Stimulated activated CD4-positive, alpha-beta T cell treated with anti-CD3 and anti-CD28 coated beads, Interleukin-2, amount 100 ng/mL, for 4 hours (primary cell): ENCODE measurements around the gene LAMTOR1.

ENCODE experiments used
- DNase-seq: peaks from one replicate; pipeline ENCODE4 v3.0.0-alpha.2; 2020; ENCODE audit warnings: low read depth

The LAMTOR1 gene

DNA sequence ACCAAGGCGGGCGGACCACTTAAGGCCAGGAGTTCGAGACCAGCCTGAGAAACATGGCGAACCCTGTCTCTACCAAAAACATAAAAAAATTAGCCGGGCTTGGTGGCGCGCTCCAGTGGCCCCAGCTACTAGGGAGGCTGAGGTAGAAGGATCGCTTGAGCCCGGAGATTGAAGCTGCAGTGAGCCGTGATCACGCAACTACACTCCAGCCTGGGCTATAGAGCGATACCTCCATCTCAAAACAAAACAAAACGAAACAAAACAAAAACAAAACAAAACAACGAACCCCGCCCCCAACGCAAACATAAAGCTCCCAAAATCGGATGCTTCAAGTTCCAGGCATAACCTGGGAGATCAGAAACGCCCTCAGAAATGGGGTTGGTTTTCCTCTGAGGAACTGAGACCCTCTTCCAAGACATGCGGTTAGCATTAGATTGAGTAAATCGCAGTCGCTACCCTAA lies 21.9 kb downstream of the LAMTOR1 start:
- no peak for DNase-seq

DNA sequence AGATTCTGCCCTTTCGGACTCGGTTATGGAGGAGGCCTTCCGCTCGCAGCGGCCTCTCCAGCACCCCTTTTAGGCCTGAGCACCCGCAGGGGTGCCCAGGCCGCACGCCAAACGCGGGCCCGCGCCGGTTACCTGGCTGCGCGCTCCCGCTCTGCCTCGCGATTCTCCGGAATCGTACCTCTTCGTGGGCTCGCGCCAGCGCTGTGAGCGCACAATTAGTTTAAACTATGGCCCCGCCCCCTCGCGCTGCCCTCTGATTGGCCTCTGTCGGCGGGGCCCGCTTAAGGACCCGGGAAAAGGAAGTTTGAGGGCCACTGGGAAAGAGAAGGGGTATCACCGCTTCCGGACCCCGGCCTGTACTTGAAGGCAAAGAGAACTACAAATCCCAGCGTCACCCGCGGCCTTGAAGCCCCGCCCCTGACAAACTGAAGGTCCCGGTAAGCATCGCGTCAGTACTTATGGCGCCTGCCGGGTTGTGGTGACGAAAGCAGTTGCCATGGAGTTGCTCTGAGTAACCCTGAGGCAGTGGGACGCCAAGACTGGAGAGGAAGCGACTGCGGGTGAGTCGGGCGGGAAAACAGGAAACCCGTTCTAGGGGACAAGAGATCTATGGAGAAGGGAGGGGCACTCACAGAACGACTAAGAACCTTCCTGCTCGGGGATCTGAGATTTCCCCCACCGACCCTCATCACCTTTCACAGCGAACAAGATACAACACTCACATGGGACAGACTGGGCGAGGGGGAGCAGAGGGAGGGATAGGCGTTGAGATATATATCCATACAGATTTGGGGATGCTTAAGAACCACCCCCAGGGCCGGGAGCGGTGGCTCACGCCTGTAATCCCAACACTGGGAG lies 22.5 kb downstream of the LAMTOR1 start, which contains the start of the genes LRRC51 and NUMA1:
Gene LRRC51 (plus strand): TSS at position 525 of the 858 bp plus-strand sequence. CDS start 8,234 bp downstream, outside the sequence.
Gene NUMA1 (minus strand): TSS at position 217 of the 858 bp plus-strand sequence. CDS start 44,599 bp downstream, outside the sequence.
- DNase-seq: peak; percentile 99

DNA sequence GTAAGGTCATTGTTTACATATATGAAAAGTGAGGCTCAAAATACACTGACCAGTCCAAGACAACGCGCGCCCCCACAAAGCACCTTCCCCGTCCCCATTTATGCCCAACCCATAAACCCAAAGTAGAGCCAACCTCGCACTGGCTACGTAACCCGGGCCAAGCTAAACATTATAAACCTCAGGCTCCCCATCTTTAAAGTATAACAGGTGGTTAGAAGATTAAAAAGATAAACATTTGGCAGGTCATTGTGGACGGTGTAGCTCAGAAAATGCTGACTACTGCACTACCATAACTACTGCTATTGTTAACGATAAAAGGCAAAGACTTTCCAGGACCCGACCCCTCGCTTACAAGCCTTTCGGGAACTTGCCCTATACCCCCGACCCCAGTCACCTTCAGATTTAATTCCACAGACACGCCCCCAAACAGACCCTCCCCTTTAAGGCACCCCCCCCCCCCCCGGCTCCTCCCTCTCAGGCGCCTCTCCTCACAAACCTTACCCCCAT lies 23.2 kb downstream of the LAMTOR1 start:
- no peak for DNase-seq

DNA sequence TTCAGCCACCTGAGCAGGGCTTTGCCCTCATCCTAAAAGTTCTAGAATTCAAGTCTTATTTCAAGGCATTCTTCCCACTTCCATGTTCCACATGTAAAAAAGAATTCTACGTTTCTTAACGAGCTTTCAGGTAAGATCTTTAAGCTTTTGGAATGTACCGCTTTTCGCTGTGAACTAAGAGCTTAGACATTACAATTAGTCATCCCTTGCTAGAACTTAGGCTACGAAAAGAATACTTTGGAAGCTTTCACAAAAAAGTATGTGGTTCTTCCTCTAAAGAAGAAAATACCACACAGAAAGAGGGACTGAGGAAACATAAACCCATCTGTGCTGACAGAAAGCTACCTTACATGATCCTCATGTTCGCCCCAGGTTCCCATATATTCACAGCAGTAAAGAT lies 24.6 kb downstream of the LAMTOR1 start:
- no peak for DNase-seq

DNA sequence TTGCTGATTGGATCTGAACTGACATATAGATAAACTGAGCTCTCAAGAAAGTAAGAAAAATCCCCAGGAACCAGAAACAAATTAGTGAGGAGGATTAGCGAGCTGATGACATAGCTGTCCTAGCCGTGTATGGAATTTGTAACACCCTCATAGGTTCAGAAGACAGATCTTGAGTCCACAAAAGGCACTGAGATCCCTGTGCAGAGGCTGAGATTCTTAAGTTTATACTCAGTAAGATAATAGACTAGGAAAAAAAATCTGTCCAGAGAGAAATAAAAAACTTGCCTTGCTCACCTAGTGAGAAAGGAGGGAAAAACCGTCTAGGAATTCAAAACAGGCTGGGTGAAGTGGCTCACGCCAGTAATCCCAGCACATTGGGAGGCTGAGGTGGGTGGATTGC lies 27.3 kb downstream of the LAMTOR1 start:
- DNase-seq: no peak

DNA sequence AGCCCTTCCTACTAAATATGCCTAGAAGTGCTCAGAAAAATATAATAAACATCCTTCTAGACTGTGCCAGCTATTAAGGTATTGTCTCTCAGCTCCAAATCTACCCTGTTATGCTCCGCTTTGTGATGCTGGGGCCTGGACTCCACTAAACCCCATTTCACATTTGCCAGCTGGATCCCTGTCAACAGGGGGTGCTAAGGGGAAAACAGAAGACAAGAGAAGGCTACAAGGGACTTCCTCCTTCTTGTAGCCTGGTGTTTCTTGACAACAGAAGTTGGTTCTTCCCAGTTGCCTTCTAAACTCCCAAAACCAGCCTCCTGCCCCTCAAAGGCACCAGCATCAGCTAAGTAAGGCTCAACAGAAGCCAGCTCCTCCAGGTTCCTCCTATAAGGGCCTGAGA lies 28.0 kb downstream of the LAMTOR1 start:
- no peak for DNase-seq

DNA sequence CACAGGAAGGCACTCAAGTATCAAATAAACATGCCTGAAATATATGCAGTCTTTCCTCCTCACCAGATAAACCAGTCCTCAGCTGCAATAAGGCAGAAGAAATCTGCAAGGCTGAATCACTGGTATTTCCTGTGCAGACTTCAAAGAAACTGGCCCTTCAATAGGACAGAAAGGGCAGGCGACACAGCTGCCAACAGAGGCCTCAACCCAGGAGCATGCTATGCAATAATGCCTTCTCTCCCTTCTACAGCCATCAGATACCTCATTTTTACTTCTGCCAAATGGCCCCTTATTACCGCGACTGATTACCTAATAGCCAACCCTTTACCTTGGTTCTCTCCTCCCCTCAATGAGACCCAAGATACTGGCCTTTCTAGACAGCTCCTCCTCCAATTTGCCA lies 30.7 kb downstream of the LAMTOR1 start:
- no peak for DNase-seq

DNA sequence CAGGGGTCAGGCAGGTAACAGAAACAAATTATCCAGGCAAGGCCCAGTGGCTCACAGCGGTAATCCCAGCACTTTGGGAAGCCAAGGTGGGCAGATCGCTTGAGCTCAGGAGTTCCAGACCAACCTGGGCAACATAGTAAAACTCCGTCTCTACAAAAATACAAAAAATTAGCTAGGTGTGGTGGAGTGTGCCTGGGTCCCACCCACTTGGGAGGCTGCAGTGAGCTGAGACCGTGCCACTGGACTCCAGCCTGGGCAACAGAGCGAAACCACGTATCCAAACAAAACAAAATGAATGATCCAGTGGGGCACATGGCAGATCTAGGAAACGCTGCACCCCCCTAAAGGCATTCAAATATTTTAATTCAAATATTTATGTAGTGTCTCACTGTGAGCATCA lies 32.6 kb downstream of the LAMTOR1 start:
- no peak for DNase-seq

DNA sequence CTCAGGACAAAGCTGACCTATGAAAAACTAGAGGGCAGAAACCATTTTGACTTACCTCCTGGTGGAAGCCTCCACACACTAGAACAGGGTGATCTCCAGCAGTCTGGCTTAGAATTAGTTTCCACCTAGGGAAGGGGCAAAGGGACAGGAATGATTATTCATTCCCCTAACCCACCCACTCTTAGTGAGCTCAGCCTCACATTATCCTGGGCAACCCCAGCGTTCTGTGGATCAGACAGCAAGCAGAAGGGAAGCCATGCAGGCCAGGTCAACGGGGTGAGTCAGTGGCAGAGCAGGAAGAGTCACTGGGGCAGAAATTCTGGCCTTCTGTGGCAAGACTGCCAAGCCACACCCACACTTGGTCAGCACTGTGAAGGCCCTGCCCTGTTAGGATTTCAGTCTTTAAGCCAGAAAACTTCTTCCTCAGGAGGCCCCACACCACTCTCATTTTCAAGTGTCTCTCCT lies 33.3 kb downstream of the LAMTOR1 start:
- no peak for DNase-seq

DNA sequence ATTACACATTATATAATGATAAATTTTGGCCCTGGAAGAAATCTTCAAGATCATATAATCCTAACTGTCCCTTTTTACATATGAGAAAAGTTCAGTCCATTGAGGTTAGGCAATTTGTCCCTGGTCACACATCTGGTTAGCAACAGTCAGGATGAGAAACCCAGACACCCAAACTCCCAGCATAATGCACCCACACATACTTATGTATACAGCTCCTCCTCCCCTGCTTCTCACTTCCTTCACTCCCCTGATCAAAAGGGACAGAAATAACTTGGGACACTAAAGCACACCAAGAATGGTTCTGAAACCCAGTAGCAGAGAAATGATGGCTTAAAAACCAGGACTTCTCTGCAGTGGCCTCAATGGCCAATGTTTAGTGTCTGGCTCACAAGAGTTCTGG lies 33.9 kb downstream of the LAMTOR1 start:
- no peak for DNase-seq

DNA sequence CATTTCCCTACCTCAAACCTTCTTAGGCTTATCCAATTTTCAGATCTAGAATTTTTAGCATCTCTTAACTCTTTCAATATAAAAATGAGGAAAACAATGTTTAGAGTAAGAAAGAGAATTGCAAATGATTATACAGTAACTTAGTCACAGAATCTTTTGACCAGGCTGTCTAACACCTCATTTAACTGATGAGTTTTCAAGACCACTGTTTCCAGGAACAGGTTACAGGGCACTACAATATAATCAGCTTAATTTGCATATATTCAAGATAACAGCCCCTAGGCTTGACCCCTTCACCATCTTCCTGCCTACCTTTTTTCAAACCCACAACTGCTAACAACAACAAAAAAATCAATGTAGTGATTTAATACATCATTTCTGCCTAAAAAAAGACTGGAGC lies 35.4 kb downstream of the LAMTOR1 start:
- no peak for DNase-seq

DNA sequence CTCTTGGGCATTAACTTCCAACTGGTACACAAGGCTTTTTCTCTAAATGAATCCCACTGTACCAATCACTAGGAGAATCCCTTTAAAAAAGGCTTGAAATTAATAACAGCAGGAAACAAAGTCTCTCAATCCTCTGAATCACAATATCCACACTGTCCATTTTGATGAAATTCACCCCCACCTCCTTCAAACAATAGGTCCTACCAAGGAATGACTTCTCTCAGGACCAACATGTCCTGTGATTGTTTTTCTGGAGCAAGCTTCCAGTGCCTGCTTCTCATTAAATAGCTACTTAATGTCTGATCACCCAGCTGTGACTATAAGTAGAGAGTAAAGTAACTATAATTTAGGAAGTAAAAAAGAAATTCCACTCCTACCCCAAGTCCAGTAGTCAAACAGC lies 35.8 kb downstream of the LAMTOR1 start:
- DNase-seq: no peak

DNA sequence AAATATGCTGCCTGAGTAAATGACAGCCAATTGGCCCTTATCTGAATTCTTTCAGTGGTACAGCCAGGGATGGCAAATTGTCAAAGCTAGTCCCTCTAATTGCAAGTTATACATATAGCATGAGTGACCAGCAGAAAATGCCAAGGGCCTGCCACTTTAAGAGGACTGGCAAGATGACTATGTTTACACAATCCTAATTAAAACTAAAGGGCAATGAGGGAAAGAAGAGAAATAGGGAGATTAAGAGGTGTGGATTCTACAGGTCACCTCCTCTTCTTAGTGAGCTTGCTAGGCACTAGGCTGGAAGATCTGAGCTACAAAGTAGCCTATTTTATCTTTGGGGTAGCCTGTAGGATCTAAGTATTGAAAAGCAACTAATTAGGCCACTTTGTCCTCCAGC lies 36.2 kb downstream of the LAMTOR1 start:
- no peak for DNase-seq

DNA sequence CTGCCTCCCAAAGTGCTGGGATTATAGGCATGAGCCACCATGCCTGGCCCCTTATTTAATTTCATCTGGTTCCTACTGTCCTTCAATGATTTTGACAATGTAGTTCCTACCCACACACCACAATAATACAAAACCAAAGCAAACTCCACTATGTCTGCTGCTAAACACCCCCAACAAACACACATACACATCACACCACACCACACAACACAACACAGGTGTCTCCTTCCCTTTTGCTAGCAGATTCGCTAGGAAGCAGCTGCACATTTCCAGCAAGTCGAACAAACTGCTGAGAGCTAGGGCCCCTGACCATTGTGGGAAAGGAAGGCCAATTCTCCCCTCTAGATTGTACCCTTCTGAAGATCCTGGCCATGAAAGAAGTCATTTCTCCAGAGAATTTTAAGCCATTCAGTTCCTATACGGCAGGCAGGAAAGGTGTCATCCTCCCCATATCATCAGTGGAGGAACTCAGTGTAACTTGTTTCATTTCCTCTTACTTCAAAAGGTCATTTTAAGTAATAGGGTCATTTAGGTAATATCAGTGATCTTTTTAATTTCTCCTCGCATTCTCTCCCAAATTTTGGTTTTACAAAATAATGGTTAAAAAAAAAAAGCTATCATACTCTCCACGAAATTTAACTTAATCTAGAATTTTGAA lies 41.2 kb downstream of the LAMTOR1 start:
- no peak for DNase-seq

DNA sequence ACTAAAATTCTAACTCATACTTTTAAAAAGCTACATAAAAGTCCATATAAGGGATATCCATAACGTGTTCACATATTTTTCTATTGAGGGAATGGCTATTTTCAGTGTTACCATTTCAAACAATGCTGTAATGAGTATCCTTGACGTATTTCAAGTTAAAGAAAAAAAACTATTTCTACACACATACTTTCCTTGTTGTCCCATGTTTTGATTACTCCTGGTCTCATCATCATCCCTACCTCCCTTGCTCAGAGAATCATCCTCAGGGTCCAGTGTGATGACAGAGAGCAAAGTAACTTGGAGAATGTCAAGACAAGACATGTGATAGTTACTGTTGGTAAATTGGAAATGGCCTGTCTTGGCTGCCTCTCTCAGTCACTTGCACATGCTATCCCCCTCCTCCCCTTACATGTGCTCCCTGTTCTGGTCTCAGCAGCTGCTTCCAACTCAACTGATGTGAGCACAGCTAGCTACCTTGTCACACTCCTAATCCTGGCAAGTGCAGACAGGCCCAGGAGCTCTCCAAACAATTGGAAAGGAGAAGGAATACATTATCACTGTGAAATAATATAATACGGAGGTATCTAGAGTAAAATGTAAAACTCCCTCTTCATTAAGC lies 44.6 kb downstream of the LAMTOR1 start:
- DNase-seq: no peak

DNA sequence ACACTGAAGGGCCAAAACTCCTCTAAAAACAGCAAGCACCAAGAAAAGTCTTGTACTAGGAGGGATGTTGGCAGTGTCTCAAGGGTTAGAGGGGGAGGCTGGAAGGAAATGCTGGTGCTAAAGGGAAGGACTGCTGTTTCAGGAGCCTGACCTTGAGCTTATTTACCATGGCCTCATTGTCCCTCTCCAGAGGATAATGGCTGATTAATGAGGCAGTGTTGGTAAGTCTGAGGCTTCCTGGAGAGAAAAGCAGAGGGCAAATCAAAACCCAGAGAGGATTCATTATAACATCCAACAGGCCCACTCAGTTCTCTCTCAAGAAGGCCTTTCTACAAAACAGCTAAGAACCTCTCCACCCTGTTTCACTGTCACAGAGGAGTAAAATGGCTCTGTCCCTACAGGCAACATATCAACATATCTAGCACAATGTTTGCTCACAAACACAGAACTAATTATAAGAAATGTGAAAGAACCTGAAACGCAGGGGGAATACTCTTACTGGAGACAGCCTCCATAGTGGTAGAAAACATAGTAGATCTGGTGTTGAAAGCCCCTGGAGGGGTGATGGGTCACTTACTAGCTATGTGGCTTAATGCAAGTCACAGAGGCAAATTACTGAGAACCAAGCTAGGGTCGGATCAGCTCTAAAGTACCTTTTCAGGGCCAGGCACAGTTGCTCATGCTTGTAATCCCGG lies 54.2 kb downstream of the LAMTOR1 start:
- no peak for DNase-seq
